ENCODE results near the gene FGFR3.

The FGFR3 gene

GRCh38 chr4:1775731-1776500 lies 17.2 kb upstream of the FGFR3 start:
- 79% methylated on average over 23 of the region's 23 CpGs for whole genome bisulfite sequencing
- H2BK120ac ChIP-seq (ENCODE audit: low read depth, low read length): no peak overlapping the region
- H3K27ac ChIP-seq (ENCODE audit: low read length, poor library complexity, severe bottlenecking): no peak overlapping the region
- no peak overlapping the region for H2AFZ ChIP-seq (ENCODE audit: low read depth, low read length)
- no peaks in the 10 kb centered on the region for H3K79me1 ChIP-seq (replicated peaks; ENCODE audit: low read length, poor library complexity, severe bottlenecking)
- no peak overlapping the region for H3K14ac ChIP-seq (ENCODE audit: low read length in 2 of 2)
- no peaks in the 10 kb centered on the region for H3K36me3 ChIP-seq (ENCODE audit: control insufficient read depth in 1 of 2, insufficient read depth in 2 of 2, low read depth in 1 of 2, low read length in 2 of 2)
- H3K4me3 ChIP-seq (ENCODE audit: insufficient read depth in 1 of 2, low read depth in 1 of 2, low read length in 2 of 2): no peak overlapping the region
- no peak overlapping the region for H3K4me2 ChIP-seq (ENCODE audit: low read length, poor library complexity, severe bottlenecking)
- peak overlapping the region; percentile 24 for H4K8ac ChIP-seq (ENCODE audit: low read length)
- peak overlapping the region; percentile 28 for H4K91ac ChIP-seq (ENCODE audit: low read length)
- H2BK5ac ChIP-seq (ENCODE audit: low read depth, low read length, poor library complexity, severe bottlenecking): no peak overlapping the region
- peaks cover 0 to 35% of the 10 kb centered on the region in 2 experiments for H3K27me3 ChIP-seq (ENCODE audit: control insufficient read depth in 1 of 2, insufficient read depth in 1 of 2, low read length in 2 of 2)
- no peak overlapping the region for H2AK5ac ChIP-seq (ENCODE audit: low read length, severe bottlenecking)
- H3K9me3 ChIP-seq (ENCODE audit: control insufficient read depth, low read length): no peaks in the 10 kb centered on the region
- no peak overlapping the region for H2BK15ac ChIP-seq (ENCODE audit: low read depth, poor library complexity, severe bottlenecking)
- H3K23ac ChIP-seq (ENCODE audit: low read length in 2 of 2): no peak overlapping the region
- H2BK12ac ChIP-seq (ENCODE audit: low read length in 2 of 2): no peak overlapping the region
- H3K4ac ChIP-seq (ENCODE audit: low read depth in 1 of 2, low read length in 2 of 2): no peak overlapping the region
- H3K9ac ChIP-seq (ENCODE audit: low read length): no peak overlapping the region
- peaks cover 43% of the 10 kb centered on the region for H3K4me1 ChIP-seq (ENCODE audit: control insufficient read depth, insufficient read depth, low read depth, low read length)
- DNase-seq: no peak
- H3K18ac ChIP-seq (ENCODE audit: low read depth in 1 of 2, low read length in 2 of 2): no peak overlapping the region

GRCh38 chr4:1776521-1777161 lies 16.5 kb upstream of the FGFR3 start:
- H3K14ac ChIP-seq (ENCODE audit: low read length in 2 of 2): no peak overlapping the region
- no peak for DNase-seq
- H3K4me2 ChIP-seq (ENCODE audit: low read length, poor library complexity, severe bottlenecking): no peak overlapping the region
- no peak overlapping the region for H4K91ac ChIP-seq (ENCODE audit: low read length)
- no peaks in the 10 kb centered on the region for H3K9me3 ChIP-seq (ENCODE audit: control insufficient read depth, low read length)
- H3K18ac ChIP-seq (ENCODE audit: low read depth in 1 of 2, low read length in 2 of 2): no peak overlapping the region
- H3K4ac ChIP-seq (ENCODE audit: low read depth in 1 of 2, low read length in 2 of 2): no peak overlapping the region
- H2BK120ac ChIP-seq (ENCODE audit: low read depth, low read length): no peak overlapping the region
- H3K4me3 ChIP-seq (ENCODE audit: insufficient read depth in 1 of 2, low read depth in 1 of 2, low read length in 2 of 2): no peak overlapping the region
- H2BK5ac ChIP-seq (ENCODE audit: low read depth, low read length, poor library complexity, severe bottlenecking): no peak overlapping the region
- no peaks in the 10 kb centered on the region for H3K36me3 ChIP-seq (ENCODE audit: control insufficient read depth in 1 of 2, insufficient read depth in 2 of 2, low read depth in 1 of 2, low read length in 2 of 2)
- no peak overlapping the region for H4K8ac ChIP-seq (ENCODE audit: low read length)
- H3K27me3 ChIP-seq (ENCODE audit: control insufficient read depth in 1 of 2, insufficient read depth in 1 of 2, low read length in 2 of 2): peaks cover 0 to 29% of the 10 kb centered on the region in 2 experiments
- H3K79me1 ChIP-seq (replicated peaks; ENCODE audit: low read length, poor library complexity, severe bottlenecking): no peaks in the 10 kb centered on the region
- 91% methylated on average over 22 of the region's 24 CpGs for WGBS
- H2AK5ac ChIP-seq (ENCODE audit: low read length, severe bottlenecking): no peak overlapping the region
- H2BK15ac ChIP-seq (ENCODE audit: low read depth, poor library complexity, severe bottlenecking): no peak overlapping the region
- no peak overlapping the region for H3K27ac ChIP-seq (ENCODE audit: low read length, poor library complexity, severe bottlenecking)
- H2AFZ ChIP-seq (ENCODE audit: low read depth, low read length): no peak overlapping the region
- no peak overlapping the region for H3K23ac ChIP-seq (ENCODE audit: low read length in 2 of 2)
- no peak overlapping the region for H2BK12ac ChIP-seq (ENCODE audit: low read length in 2 of 2)
- H3K9ac ChIP-seq (ENCODE audit: low read length): no peak overlapping the region
- H3K4me1 ChIP-seq (ENCODE audit: control insufficient read depth, insufficient read depth, low read depth, low read length): peaks cover 37% of the 10 kb centered on the region

- no peak overlapping the region for H2BK120ac ChIP-seq (ENCODE audit: low read depth, low read length)
- H2BK5ac ChIP-seq (ENCODE audit: low read depth, low read length, poor library complexity, severe bottlenecking): no peak overlapping the region
- no peaks in the 10 kb centered on the region for H3K36me3 ChIP-seq (ENCODE audit: control insufficient read depth in 1 of 2, insufficient read depth in 2 of 2, low read depth in 1 of 2, low read length in 2 of 2)
- WGBS: 29% methylated on average over 26 of the region's 27 CpGs
- H3K18ac ChIP-seq (ENCODE audit: low read depth in 1 of 2, low read length in 2 of 2): no peak overlapping the region
- H2BK12ac ChIP-seq (ENCODE audit: low read length in 2 of 2): no peak overlapping the region
- H2AK5ac ChIP-seq (ENCODE audit: low read length, severe bottlenecking): peak overlapping the region; percentile 58
- H4K91ac ChIP-seq (ENCODE audit: low read length): no peak overlapping the region
- H3K79me1 ChIP-seq (replicated peaks; ENCODE audit: low read length, poor library complexity, severe bottlenecking): no peaks in the 10 kb centered on the region
- H4K8ac ChIP-seq (ENCODE audit: low read length): peak overlapping the region; percentile 14
- no peak overlapping the region for H2BK15ac ChIP-seq (ENCODE audit: low read depth, poor library complexity, severe bottlenecking)
- no peak overlapping the region for H3K27ac ChIP-seq (ENCODE audit: low read length, poor library complexity, severe bottlenecking)
- peak overlapping the region in 1 of 2 experiments; percentile 3 for H3K4ac ChIP-seq (ENCODE audit: low read depth in 1 of 2, low read length in 2 of 2)
- H3K4me3 ChIP-seq (ENCODE audit: insufficient read depth in 1 of 2, low read depth in 1 of 2, low read length in 2 of 2): no peak overlapping the region
- peak overlapping the region in 1 of 2 experiments; percentile 33 for H3K14ac ChIP-seq (ENCODE audit: low read length in 2 of 2)
- no peak overlapping the region for H2AFZ ChIP-seq (ENCODE audit: low read depth, low read length)
- H3K23ac ChIP-seq (ENCODE audit: low read length in 2 of 2): peak overlapping the region in 1 of 2 experiments; percentile 1
- peak overlapping the region; percentile 17 for H3K4me2 ChIP-seq (ENCODE audit: low read length, poor library complexity, severe bottlenecking)
- DNase-seq: peak; percentile 23
- H3K9ac ChIP-seq (ENCODE audit: low read length): no peak overlapping the region
- peaks cover 0 to 20% of the 10 kb centered on the region in 2 experiments for H3K27me3 ChIP-seq (ENCODE audit: control insufficient read depth in 1 of 2, insufficient read depth in 1 of 2, low read length in 2 of 2)
- H3K9me3 ChIP-seq (ENCODE audit: control insufficient read depth, low read length): no peaks in the 10 kb centered on the region
- H3K4me1 ChIP-seq (ENCODE audit: control insufficient read depth, insufficient read depth, low read depth, low read length): peaks cover 41% of the 10 kb centered on the region
Observed at GRCh38 chr4:1777822-1778641, 15.1 kb upstream of the FGFR3 start.
